Stimulated activated CD8-positive, alpha-beta memory T cell treated with anti-CD3 and anti-CD28 coated beads, Interleukin-15, amount 100 ng/mL, for 4 hours (primary cell): Measurements from ENCODE around the gene RNF224.
"Not testable (repeated sequence)": the region's sequence is repeated elsewhere in the genome, so short reads cannot be mapped to it uniquely, and the experiment has no call there.

Source experiments
- DNase-seq, 2 donors: peaks; one replicate each; pipeline ENCODE4 v3.0.0-alpha.2; 2020; ENCODE audit warnings: low read depth in 2 of 2

RNF224 gene

GRCh38 chr9:137254624-137255447 lies 27.5 kb downstream of the RNF224 start, which contains the start of gene NELFB:
Gene NELFB (plus strand): TSS chr9:137255327.
- peak; percentile 86 to 94 for DNase-seq

- no peak for DNase-seq
Observed at GRCh38 chr9:137255448-137256114, 28.3 kb downstream of the RNF224 start.

- no peak for DNase-seq
Observed at GRCh38 chr9:137256362-137256761, 29.1 kb downstream of the RNF224 start.

- DNase-seq: no peak
Observed at GRCh38 chr9:137256856-137257255, 29.6 kb downstream of the RNF224 start.

GRCh38 chr9:137262173-137262908 lies 35.0 kb downstream of the RNF224 start:
- DNase-seq: not testable (repeated sequence)

GRCh38 chr9:137262909-137263285 lies 35.6 kb downstream of the RNF224 start:
- DNase-seq: no peak

- DNase-seq: no peak
Observed at GRCh38 chr9:137263506-137263905, 36.2 kb downstream of the RNF224 start.

- DNase-seq: no peak
Observed at GRCh38 chr9:137264067-137264466, 36.8 kb downstream of the RNF224 start.

GRCh38 chr9:137265496-137266161 lies 38.3 kb downstream of the RNF224 start:
- DNase-seq: no peak

- DNase-seq: no peak
Observed at GRCh38 chr9:137266162-137266527, 38.8 kb downstream of the RNF224 start.

- DNase-seq: no peak
Observed at GRCh38 chr9:137266585-137267453, 39.5 kb downstream of the RNF224 start.

- no peak for DNase-seq
Observed at GRCh38 chr9:137267933-137268355, 40.6 kb downstream of the RNF224 start.

GRCh38 chr9:137268538-137269201 lies 41.4 kb downstream of the RNF224 start:
- DNase-seq: no peak

- no peak for DNase-seq
Observed at GRCh38 chr9:137269231-137269772, 42.0 kb downstream of the RNF224 start.

- DNase-seq: no peak
Observed at GRCh38 chr9:137270929-137271695, 43.8 kb downstream of the RNF224 start.

- DNase-seq: no peak
Observed at GRCh38 chr9:137271696-137272076, 44.4 kb downstream of the RNF224 start.

GRCh38 chr9:137272241-137273094 lies 45.2 kb downstream of the RNF224 start:
- no peak for DNase-seq

- DNase-seq: no peak
Observed at GRCh38 chr9:137273095-137273490, 45.8 kb downstream of the RNF224 start.
